Lung microvascular endothelial cell (primary cell): ENCODE measurements around the gene WDR88. TPM values are rescaled to one million over a fixed set of nuclear protein-coding genes. Genes with fewer than 3 reads are reported as not detected.
"Not testable (repeated sequence)": the region's sequence is repeated elsewhere in the genome, so short reads cannot be mapped to it uniquely, and the experiment has no call there.

Experiments used
- DNase-seq, 2 donors: peaks; one replicate each; pipeline versions ENCODE4 v3.0.0 to v3.0.0-alpha.2; 2010; ENCODE audit warnings: low read depth in 2 of 2
- total RNA-seq: library from RNA; depleted of rRNA; stranded (reverse); fragments of >200 nt; gene quantifications from 2 replicates; pipeline ENCODE4 v1.2.1, GENCODE V29; 2014

The WDR88 gene
- total RNA-seq, 1 donor from 2014 or later = not detected

DNA sequence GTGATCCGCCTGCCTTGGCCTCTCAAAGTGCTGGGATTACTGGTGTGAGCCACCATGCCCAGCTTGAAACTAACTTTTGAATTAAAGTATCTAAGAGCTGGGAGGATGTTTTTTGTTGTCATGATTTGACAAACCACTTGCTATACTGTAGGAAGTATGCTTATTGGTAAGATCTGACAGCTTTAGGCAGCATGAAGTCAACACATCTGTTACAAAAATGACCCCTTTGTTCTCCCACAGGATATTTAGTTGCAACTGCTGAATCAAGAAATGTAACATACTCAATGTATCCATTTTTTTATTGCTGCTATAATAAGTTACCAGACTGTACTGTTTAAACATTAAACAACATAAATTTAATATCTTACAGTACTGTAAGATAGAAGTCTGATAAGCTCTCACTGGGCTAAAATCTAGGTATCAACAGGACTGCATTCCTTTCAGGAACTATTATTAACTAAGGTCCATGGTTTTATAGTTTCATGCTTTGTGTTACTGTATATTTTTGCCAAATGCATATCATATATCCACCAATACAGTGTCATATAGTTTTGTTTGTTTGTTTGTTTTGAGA is 39.4 kb downstream of the WDR88 start:
- no peak for DNase-seq

- DNase-seq = no peak
Measured at GRCh38 chr19:33171916-33172359, 40.0 kb downstream of the WDR88 start.

- DNase-seq = no peak
Measured at GRCh38 chr19:33174186-33174585, 42.3 kb downstream of the WDR88 start.

DNA sequence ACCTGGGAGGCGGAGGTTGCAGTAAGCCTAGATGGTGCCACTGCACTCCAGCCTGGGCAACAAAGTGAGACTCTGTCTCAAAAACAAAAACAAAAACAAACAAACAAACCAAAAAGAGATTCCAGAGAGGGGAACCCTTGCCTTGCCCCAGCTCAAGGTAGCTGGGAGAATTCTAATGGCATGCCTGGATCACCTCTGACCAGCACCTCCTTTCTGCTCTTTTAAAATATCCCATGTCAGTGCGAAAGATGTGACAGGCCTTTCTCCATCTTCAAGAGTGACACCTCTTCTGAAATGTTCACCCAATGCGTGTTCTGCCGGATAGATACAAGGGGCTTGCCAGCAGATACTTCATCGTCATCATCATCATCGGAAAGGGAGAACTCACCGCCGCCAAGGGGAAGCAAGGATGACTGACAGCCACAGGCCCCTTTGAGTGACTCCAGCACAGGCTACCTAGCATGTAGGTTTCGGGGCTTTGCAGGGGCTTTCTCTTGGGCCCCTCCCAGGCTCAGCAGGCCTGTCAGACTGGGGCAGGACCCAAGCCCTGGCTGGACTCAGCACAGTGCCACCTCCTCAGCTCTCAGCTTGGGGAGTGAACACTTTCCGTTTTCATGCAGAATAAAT is 43.4 kb downstream of the WDR88 start:
- DNase-seq = no peak

- peak; percentile 54 to 59 for DNase-seq
Measured at GRCh38 chr19:33175886-33176669, 44.2 kb downstream of the WDR88 start.

GRCh38 chr19:33176670-33177416 is 44.9 kb downstream of the WDR88 start:
- peak; percentile 96 to 97 for DNase-seq

DNA sequence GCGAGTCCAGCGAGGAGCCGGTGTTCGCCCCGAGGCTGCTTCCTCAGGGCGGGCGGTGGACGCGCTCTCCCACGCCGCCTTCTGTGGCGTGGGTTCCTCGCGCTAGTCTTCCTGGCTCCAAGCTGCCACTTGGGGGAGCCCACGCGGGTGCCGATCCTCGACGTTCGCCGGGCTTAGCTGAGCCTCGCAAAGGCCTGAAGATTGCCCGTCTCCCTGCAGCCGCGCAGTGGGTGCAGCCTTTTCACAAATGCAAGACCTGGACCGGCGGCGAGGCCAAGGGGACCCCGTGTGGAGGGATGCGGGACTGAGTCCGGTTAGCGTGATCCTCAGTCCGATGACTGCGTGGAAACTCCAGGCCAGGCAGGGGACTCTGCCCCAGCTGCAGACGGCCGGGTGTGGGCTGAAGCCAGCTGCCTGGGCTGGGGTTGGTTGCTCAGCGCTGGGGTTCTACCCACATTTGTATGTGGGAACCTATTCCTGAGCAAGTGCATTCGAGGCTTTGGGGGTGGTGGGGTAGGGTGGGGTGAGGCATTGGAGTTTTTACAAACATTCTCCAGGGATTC is 45.6 kb downstream of the WDR88 start:
- DNase-seq = peak in 1 of 2 donors; percentile 79

GRCh38 chr19:33186431-33187182 is 54.7 kb downstream of the WDR88 start:
- DNase-seq = no peak

GRCh38 chr19:33187183-33187540 is 55.2 kb downstream of the WDR88 start:
- no peak for DNase-seq

DNA sequence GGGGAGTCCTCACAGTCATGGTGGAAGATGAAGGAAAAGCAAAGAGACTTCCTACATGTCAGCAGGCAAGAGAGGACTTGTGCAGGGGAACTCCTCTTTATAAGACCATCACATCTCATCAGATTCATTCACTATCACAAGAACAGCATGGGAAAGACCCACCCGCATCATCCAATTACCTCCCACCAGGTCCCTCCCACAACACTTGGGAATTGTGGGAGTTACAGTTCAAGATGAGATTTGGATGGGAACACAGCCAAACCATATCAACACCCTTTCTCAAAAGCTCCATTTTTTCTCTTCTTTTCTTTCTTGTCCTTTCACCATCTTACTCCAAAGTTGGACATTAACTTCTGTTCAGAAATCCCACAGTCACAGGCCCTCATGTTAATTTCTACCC is 57.5 kb downstream of the WDR88 start:
- no peak for DNase-seq

GRCh38 chr19:33191092-33191491 is 59.2 kb downstream of the WDR88 start:
- DNase-seq = not testable (repeated sequence)

DNA sequence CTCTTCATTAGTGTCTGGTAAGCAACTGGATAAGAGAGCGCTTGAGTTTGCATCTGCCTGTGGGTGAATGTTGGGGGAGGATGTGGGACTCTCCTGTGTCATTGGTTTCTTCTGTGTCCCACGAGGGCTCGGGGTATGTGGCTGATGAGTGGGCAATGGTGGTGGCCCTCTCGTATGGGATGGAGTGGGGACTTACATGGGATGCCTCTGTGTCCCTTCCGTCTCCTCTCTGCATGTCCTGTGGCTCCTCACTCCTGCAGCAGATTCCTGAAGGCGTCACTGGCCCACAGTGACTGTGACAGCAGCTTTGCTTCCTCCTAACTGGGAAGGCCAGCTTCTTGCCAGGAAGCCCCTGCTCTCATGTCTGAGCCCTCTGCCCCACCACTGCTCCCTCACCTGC is 59.6 kb downstream of the WDR88 start:
- no peak for DNase-seq

DNA sequence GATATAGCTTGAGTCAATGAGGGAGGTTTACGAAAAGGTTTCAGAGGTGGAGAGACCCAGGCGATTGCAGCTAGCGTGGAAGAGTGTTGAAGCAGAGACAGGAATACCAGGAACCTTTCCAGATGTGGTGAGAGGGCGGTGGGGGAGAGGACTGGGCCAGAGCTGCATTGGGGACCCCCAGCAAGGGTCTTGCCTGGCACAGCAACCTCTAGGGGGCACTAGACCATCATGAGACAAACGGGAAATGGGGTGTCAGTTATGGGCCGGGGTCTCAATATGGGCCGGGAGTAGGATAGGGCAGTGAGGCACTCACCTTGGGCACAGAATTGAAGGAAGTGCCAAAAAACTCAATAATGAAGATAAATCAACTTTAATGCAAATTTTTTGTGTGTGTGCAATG is 60.1 kb downstream of the WDR88 start:
- DNase-seq = no peak

DNA sequence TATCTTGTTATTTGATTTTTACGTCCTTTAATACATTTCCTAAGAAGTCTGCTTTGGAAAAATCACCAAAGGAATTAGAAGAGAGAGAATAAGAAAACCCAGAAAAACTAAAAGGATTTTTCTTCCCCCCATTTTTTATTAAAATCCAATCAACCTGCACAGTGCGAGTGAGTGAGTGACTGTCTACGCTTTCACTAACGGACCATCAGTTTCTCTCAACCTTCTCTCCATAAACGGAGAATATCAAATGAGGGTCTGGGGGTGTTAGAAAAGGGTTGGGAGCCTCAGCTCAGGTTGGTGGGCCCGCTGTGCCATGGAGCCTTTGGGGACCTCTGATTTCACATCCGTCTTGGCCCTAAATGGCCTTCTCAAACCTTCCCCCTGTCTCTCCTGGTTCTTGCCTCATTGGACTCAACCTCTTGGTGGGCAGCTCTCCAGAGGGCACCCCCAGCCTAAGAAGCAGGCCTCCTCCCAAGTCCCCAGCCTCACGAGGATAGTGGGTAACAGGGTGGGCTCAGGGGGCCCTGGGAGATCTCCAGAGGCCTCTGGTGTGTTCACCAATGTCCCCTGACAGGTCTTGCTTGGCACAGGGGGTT is 61.5 kb downstream of the WDR88 start:
- no peak for DNase-seq

- DNase-seq = peak in 1 of 2 donors; percentile 46
Measured at GRCh38 chr19:33193865-33194362, 62.0 kb downstream of the WDR88 start, which contains the start of gene LRP3. Gene LRP3 (plus strand): TSS chr19:33194330. CDS start chr19:33194786, 456 bp downstream.

- peak in 1 of 2 donors; percentile 16 for DNase-seq
Measured at GRCh38 chr19:33194532-33194885, 62.6 kb downstream of the WDR88 start.

DNA sequence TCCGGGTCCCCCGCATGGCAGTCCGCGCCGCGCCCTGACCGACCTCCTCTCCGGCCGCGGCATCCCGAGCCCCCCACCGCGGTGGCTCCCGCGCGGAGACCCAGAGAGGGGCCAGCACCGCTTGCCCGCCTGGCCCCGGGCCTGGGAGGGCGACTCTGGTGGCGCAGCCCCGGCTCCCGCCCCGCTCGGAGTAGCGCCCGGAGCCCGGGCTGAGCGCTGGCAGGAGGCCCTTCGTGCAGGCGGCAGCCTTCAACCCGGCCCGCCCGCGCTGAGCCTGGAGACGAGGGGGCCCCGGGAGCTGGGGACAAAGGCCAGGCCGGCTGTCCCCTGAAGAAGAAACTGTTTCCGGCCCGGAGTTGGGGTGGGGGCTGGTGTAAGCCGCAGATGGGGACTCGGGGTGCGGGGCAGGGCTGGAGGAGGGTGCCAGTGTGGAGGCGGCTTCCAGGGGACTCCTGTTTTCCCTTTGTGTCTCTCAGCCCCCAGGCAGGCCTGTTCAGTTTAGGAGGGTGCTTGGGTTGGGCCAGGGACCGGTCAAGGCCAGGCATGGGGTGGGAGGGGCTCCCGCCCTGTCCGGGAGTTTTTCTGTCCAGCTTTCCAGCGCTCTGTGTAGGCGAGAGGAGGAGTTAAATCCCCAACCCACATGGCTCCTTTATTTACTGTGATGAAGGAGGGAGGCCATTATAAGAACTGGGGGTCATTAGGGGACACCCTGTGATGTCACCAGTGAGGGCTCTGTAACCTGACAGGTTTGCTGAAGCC is 63.2 kb downstream of the WDR88 start:
- DNase-seq = peak in 1 of 2 donors; percentile 24

DNA sequence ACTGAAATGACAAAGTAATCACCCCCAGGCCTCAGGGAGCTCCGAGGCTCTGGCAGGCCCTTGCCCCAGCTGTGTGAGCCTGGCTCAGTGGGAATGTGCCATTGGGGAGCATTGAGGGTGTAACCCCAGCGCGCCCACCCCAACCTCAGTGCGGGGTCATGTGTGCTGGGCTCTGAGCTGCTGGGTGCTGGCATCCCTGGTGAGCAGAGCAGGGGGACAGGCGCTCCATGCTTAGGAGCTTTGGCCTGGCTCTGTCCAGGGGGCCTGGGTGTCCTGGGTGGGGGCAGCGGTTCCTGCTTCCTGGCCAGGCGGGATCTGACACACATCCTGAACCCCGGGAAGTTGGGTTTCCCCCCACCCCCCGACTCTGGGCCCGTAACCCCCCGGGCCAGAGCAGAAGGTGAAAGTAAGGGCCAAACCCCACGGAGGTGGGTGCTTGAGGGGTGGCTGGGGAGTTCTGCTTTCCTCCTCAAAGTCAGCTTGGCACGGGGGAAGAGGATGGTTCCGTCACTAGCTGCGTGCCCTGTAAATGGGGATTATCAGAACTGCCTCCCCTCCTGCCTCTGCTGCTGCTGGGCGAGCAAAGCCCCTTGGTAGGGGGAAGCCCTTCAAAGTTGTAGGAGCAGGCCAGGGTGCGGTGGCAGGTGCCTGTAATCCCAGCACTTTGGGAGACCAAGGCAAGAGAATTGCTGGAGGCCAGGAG is 63.9 kb downstream of the WDR88 start:
- no peak for DNase-seq
